ENCODE data around the gene ULK3.

Gene ULK3

GRCh38 chr15:74867466-74868038 lies 24.6 kb upstream of the ULK3 start:
- DNase-seq = no peak

DNA sequence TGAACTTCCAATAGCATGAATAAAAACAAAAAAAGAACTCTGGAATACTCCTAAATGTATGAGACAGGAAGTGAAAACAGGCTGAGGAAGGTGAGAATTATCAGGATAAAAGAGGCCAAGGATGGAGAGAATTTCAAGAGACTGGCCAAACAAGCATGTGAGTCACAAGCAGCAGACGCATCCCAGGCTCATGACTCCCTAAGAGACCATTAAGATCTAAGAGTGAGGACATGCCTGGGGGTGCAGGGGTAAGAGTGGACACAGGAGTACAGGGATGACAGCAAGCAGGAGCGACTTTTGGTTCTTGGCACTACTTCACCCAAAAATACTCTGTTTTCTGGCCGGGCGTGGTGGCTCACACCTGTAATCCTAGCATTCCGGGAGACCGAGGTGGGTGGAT lies 23.1 kb upstream of the ULK3 start:
- DNase-seq = no peak

DNA sequence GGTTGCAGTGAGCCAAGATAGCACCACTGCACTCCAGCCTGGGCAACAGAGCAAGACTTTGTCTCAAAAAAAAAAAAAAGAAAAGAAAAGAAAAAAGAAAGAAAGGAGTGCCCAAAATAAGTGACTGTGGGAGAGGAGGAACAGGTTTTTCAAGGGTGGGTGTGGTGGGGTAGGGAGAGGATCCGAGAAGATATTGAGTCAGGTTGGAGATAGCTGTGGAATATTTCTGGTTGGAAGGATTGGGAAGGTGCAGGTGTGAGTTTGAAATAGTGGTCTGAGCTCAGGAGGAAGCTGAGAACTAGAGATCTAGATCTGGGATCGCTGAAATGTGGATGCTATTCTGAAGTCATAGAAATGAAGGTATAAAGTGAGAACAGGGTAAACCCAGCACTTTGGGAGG lies 22.4 kb upstream of the ULK3 start:
- no peak for DNase-seq

GRCh38 chr15:74864296-74864695 lies 21.3 kb upstream of the ULK3 start:
- DNase-seq = no peak

DNA sequence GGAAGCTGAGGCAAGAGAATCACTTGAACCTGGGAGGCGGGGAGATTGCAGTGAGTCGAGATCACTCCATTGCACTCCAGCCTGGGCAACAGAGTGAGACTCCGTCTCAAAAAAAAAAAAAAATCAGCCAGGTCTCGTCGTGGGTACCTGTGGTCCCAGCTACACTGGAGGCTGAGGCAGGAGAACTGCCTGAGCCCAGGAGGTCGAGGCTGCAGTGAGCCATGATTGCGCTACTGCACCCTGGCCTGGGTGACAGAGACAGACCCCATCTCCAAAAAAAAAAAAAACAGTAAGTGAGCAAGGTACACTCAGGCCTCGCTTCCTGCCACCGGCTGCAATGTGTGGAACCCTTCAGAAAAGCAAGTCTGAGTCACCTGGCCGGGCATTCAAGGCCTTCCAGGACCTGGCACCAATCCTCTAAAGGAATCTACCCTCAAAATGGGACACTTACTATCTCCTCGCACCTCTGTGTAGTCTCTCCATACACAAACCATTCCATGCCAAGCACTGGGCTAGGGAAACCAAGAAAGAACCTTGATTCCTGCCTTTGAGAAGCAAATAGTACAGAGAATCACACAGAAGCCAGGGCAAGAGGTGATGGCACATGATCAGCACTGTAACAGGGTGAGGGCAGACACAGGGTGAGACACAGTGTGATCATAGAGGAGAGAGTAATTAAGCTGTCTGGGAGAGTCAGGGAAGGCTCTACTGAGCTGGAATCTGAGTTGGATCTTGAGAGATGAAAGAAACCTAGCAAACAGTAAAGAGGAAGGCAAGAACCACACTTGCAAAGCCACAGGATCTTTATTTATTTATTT lies 20.5 kb upstream of the ULK3 start:
- peak in 1 of 5 experiments; percentile 44 for DNase-seq

- no peak for DNase-seq
These were observed 15.4 kb upstream of the ULK3 start for GRCh38 chr15:74858369-74858740.

DNA sequence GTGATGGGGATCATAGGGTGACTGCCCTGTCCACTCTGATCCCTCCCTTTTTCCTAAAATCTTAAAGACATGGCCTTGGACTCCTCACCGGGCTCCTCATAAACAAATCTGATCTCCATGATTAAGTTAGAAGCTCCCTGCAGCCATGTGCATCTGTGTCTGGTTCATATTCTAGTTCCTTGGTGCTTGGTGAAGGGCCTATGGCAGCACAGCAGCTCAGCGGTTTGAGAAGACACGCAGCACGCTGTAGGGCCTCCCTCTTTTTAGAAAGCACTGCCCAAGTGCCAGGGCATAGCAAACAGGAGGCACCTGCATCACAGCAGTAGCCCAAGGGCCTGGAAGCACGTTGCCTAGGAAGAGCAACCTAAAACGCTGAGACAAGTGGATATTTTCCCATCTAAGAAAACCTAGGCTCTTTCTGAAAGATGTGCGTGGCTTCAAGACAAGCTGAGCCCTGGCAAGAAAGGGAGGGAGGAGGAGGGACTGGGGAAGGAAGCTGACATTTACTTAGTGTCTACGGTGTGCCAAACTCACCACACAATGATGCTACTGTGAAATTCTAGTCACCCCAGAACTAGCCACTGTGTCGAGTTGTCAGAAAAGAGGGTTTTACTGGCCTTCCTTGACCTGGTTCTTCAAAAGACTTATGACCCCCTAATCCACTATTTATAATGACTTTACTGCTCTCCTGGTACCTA lies 14.9 kb upstream of the ULK3 start:
- DNase-seq = peak in 1 of 5 experiments; percentile 33

GRCh38 chr15:74857082-74857655 lies 14.2 kb upstream of the ULK3 start:
- no peak for DNase-seq

DNA sequence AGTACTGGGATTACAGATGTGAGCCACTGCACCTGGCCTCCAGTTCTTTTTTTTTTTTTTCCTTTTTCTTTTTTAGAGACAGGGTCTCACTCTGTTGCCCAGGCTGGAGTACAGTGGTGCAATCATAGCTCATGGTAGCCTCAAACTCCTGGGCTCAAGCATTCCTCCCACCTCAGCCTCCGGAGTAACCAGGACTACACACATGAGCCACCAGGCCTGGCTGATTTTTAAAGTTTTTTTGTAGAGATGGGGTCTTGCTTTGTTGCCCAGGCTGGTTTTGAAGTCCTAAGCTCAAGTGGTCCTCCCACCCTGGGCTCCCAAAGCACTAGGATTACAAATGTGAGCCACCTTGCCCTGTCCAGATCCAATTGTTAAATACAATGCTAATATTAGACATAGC lies 13.6 kb upstream of the ULK3 start:
- no peak for DNase-seq

DNA sequence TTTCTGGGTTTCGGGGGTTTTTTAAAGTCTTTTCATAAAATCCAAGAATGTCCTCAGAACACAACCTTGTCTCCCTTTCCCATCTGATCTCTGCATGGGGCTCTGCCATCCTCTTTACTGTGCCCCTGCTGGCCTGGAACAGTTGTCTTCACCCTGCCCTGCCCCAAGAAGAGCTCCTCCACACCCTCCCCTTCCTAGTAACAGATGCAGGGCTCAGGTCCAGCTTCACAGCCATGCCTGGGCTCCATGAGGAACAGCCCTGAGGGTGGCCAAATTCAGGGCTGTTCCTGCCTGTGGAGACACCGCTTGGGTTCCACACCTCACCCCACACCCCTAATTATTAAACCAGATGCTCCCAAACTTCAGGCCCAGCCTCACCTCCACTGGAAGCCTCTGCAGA lies 12.9 kb upstream of the ULK3 start:
- DNase-seq = no peak

- DNase-seq = no peak
These were observed 11.6 kb upstream of the ULK3 start for GRCh38 chr15:74854453-74855022.

- no peak for DNase-seq
These were observed 9.0 kb upstream of the ULK3 start for GRCh38 chr15:74851960-74852359.

GRCh38 chr15:74850393-74850792 lies 7.4 kb upstream of the ULK3 start:
- DNase-seq = no peak

DNA sequence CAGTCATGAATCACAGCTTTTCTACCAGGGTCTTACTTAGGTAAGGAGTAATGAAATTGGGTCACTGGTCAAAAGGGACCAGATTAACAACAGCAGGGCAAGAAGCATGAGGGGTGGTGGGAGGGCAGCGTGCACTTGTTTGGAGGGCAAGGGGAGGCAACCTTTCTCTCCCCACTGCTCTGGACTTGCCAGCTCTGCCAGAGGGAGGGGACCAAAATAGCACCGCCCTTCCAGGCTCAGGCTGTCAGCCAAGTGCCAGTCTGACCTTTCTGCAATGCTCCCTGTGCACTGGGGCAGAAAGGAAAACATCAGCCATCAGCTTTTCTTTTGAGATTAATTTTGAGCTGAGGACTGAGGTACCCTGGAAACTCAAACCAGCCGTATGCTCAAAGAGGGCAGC lies 4.5 kb upstream of the ULK3 start:
- no peak for DNase-seq

- peak in 1 of 5 experiments; percentile 79 for DNase-seq
These were observed 2.6 kb upstream of the ULK3 start for GRCh38 chr15:74845581-74845980.

GRCh38 chr15:74845208-74845568 lies 2.2 kb upstream of the ULK3 start:
- peak in 4 of 5 experiments; percentile 38 to 90 (median 42) for DNase-seq

- DNase-seq = peak in 1 of 5 experiments; percentile 56
These were observed 1.6 kb upstream of the ULK3 start for GRCh38 chr15:74844319-74845207.

- DNase-seq = no peak
These were observed 939 bp upstream of the ULK3 start for GRCh38 chr15:74843891-74844299.

DNA sequence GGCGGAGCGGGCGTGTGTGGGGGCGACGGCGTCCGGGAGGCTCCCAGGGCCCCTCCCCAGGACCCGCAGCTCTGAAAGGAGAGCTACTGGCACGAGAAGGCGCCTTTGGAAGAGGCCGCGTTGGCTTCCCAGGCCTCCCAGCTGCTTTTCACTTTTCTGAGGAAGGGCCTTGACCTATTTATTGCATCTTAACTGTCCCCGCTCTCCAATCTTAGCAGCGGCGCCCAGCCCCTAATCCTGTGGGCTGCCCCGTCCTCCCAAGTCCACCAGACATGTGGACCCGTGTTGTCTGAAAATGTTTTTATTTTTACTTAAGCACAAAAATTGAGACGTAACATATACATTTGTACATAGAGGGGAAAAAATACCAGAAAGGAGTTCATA lies 481 bp upstream of the ULK3 start:
- DNase-seq = no peak

GRCh38 chr15:74841891-74842373 lies 1.0 kb downstream of the ULK3 start:
- no peak for DNase-seq

DNA sequence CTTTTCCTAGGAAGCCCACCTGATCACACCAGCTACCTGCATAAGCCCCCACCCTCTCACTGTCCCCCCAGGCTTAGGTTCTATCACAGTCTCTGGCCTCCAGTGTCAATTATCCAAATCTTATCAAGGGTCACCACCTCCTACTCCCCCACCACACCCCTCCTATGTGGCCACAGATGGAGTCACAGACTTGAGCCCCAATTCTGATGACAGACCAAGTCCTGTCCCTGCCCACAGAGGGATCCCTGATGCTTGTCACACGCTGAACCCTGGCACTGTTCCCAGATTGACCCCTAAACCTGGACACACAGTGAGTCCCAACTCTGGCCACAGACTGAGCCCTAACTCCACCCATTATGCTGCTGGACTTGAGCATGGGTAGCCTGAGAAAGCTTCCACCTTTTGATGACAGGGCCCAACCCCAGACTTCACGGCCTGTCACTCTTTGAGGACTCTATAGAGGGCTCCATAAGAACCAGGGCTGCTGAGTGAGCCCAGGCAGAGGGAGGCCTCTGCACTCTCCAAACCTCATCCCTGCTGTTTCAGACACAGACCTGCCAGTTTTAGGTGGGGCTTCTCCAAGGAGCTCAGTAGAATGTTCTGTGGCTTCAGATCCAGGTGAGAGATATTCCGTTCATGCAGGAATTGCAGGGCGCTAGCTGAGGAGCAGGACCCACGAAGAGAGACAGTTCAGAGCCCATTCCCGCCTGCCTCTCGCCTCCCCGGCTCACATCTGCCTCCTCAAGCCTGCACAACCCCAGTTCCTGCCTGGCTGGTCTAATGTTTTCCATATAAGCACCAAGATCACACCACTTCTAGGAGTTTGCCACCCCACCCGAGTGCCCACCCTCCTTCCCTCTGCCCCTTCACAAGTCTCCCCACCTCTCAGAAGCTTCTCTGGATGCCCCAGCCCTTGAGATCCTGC lies 1.8 kb downstream of the ULK3 start:
- DNase-seq = no peak
